Measurements from ENCODE around the gene PHF2.

DNA sequence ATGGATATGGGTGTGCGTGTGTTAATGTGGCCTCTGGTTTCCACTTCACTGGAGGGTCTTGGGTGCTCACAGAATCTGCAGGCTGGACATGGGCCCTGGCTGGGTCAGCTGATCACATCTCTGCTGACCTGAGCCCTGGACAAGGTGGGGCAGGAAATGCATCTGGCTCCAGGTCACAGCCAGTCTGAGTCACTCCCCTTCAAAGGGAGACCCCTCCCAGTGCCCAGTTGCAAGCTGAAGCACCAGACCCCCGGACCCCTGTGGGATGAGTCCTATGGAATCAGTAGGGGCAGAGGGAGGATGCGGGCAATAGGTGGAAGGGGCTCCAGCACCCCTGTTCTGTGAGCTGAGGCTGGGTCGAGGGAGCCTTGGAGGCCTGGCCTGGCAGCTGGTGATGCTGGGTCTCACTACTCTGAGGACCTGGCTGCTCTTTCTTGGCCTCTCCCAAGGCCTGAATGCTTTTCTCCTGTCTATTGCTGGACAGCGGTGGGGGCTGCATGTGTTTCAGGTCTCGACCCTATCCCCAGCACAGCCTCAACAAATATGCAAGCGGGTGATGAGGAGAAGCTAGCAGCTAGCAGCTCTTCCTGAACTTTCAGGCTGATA is 54.5 kb downstream of the PHF2 start:
- TF ChIP-seq, protein P1, sequence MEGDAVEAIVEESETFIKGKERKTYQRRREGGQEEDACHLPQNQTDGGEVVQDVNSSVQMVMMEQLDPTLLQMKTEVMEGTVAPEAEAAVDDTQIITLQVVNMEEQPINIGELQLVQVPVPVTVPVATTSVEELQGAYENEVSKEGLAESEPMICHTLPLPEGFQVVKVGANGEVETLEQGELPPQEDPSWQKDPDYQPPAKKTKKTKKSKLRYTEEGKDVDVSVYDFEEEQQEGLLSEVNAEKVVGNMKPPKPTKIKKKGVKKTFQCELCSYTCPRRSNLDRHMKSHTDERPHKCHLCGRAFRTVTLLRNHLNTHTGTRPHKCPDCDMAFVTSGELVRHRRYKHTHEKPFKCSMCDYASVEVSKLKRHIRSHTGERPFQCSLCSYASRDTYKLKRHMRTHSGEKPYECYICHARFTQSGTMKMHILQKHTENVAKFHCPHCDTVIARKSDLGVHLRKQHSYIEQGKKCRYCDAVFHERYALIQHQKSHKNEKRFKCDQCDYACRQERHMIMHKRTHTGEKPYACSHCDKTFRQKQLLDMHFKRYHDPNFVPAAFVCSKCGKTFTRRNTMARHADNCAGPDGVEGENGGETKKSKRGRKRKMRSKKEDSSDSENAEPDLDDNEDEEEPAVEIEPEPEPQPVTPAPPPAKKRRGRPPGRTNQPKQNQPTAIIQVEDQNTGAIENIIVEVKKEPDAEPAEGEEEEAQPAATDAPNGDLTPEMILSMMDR (conservative IDR thresholded peaks at IDR 0.05; ENCODE audit: low read length) = no peak
- no peak for TF ChIP-seq EZH2phosphoT487 (IDR thresholded peaks at IDR 0.05; ENCODE audit: borderline replicate concordance)
